ENCODE measurements around the gene TMPRSS12. TPM values are rescaled to one million over a fixed set of nuclear protein-coding genes. Genes with fewer than 3 reads are reported as not detected.
A peak's percentile ranks its signal among the peaks of the same experiment; 100 is the strongest.

The TMPRSS12 gene
- not detected in 2 replicates for total RNA-seq (2016; rRNA removed; fragmentation: Illumina TruSeq; extraction: Trizol)
- total RNA-seq (2016; cell fraction: cytosol; rRNA removed; fragmentation: Illumina TruSeq; extraction: Trizol; ENCODE audit: low read depth), result not detected in 2 replicates
- total RNA-seq (2016; cell fraction: insoluble cytoplasmic fraction; rRNA removed; fragmentation: Illumina TruSeq; extraction: Trizol), result not detected in 2 replicates
- not detected in 2 replicates for total RNA-seq (2016; cell fraction: membrane; rRNA removed; fragmentation: Illumina TruSeq; extraction: Trizol)
- total RNA-seq (2016; cell fraction: nucleus; rRNA removed; fragmentation: Illumina TruSeq; extraction: Trizol), result not detected in 2 replicates
- polyA plus RNA-seq (2011; rRNA removed), result not detected in 2 replicates
- not detected in 2 replicates for polyA plus RNA-seq (2011; cell fraction: cytosol; rRNA removed)
- polyA plus RNA-seq (2011; cell fraction: nucleus; rRNA removed), result not detected in 2 replicates
- not detected in 2 replicates for polyA plus RNA-seq (2012)
- polyA plus RNA-seq (2016; cell fraction: cytosol; fragmentation: Illumina TruSeq; extraction: Trizol; ENCODE audit: low read depth), result not detected in 2 replicates
- polyA plus RNA-seq (2016; cell fraction: insoluble cytoplasmic fraction; fragmentation: Illumina TruSeq; extraction: Trizol; ENCODE audit: low read depth), result not detected in 2 replicates
- not detected in 2 replicates for polyA plus RNA-seq (2016; cell fraction: membrane; fragmentation: Illumina TruSeq; extraction: Trizol; ENCODE audit: low read depth)
- polyA plus RNA-seq (2016; cell fraction: nucleus; fragmentation: Illumina TruSeq; extraction: Trizol; ENCODE audit: insufficient read depth, low read depth), result not detected in 2 replicates
- polyA minus RNA-seq (2011; rRNA and poly(A)+ RNA removed; ENCODE audit: low replicate concordance), result not detected in 2 replicates
- not detected in 2 replicates for polyA minus RNA-seq (2011; cell fraction: cytosol; rRNA and poly(A)+ RNA removed)
- polyA minus RNA-seq (2011; cell fraction: nucleus; rRNA and poly(A)+ RNA removed), result not detected in 2 replicates
- Bru-seq, nascent RNA, result percentile 5 among the genes with signal in this experiment
- percentile 5 among the genes with signal in this experiment for BruChase-seq, experiment 1, labeled RNA remaining after a 6-hour chase
- BruChase-seq, experiment 2, labeled RNA remaining after a 2-hour chase, result not detected
- long read RNA-seq, experiment 1, result 0 reads
- long read RNA-seq, experiment 2, result 0 reads

GRCh38 chr12:50842637-50843493, at the start of gene TMPRSS12:
Gene TMPRSS12, plus strand, starts transcription at chr12:50842926. Its CDS starts 39 bp downstream, at chr12:50842965.
- no peak for DNase-seq (ENCODE audit: low spot score)
- FAIRE-seq, result no peak
- ATAC-seq, result no peak
- no peaks in the 10 kb centered on the region for H3K36me3 ChIP-seq (replicated peaks in 1 of 2; ENCODE audit: control insufficient read depth in 1 of 2, insufficient read depth in 2 of 2, low read length in 2 of 2)
- no peaks in the 10 kb centered on the region for H3K4me1 ChIP-seq (ENCODE audit: insufficient read depth, low read length)
- POLR2A ChIA-PET, result no interaction called here
- H3K4me3 ChIP-seq (replicated peaks in 1 of 3; ENCODE audit: insufficient read depth in 1 of 3, low read depth in 2 of 3, low read length in 3 of 3), result no peak within 1 kb of the TSS
- H3K27ac ChIP-seq (ENCODE audit: extremely low read length, insufficient read depth, low read length), result no peak within 1 kb of the TSS
- no peaks in the 10 kb centered on the region for H3K27me3 ChIP-seq (ENCODE audit: control insufficient read depth in 1 of 2, insufficient read depth in 2 of 2, low read length in 2 of 2)
- no peaks in the 10 kb centered on the region for H3K79me2 ChIP-seq (ENCODE audit: insufficient read depth, low read length)
- in situ Hi-C loops (cut with HindIII; ENCODE audit: extremely low pct_ligation_motif_present, low pct_unique_long_range_greater_than_20kb), result no loop called here
- H2AFZ ChIP-seq (ENCODE audit: low read length), result no peak within 1 kb of the TSS
- H3K9me3 ChIP-seq (ENCODE audit: low read length), result no peaks in the 10 kb centered on the region
- CTCF ChIA-PET (ENCODE audit: low intra/inter-chr PET ratio, low total read pairs), result no interaction called here
- no peaks in the 10 kb centered on the region for H4K20me1 ChIP-seq (ENCODE audit: insufficient read depth, low read length)
- no TSS peak for BruUV-seq (replicated peaks)
- WGBS (ENCODE audit: low lambda C conversion rate), result 72% methylated on average over 26 of the region's 36 CpGs
- no peak within 1 kb of the TSS for H3K4me2 ChIP-seq (ENCODE audit: low read depth, low read length)
- intact Hi-C loops (cut with micrococcal nuclease; ENCODE audit: unreplicated experiment), result no loop called here
- H3K9ac ChIP-seq (ENCODE audit: insufficient read depth, low read depth, low read length), result no peak within 1 kb of the TSS
- TF ChIP-seq RXRA (CRISPR knock-in tag; IDR thresholded peaks at IDR 0.05), result no peak
- TF ChIP-seq ZNF75D (CRISPR knock-in tag; IDR thresholded peaks at IDR 0.05; ENCODE audit: borderline replicate concordance), result no peak
- no peak for TF ChIP-seq JUNB (CRISPR knock-in tag; IDR thresholded peaks at IDR 0.05; ENCODE audit: borderline replicate concordance)
- TF ChIP-seq CEBPB (IDR thresholded peaks at IDR 0.05; ENCODE audit: borderline replicate concordance, low read depth, low read length), result no peak
- no peak for TF ChIP-seq ZNF562 (CRISPR knock-in tag; IDR thresholded peaks at IDR 0.05; ENCODE audit: borderline replicate concordance)
- no peak for TF ChIP-seq SCMH1 (CRISPR knock-in tag; IDR thresholded peaks at IDR 0.05; ENCODE audit: borderline replicate concordance)
- no peak for TF ChIP-seq MED1 (CRISPR knock-in tag; IDR thresholded peaks at IDR 0.05)
- TF ChIP-seq THAP7 (CRISPR knock-in tag; IDR thresholded peaks at IDR 0.05), result no peak
- no peak for TF ChIP-seq ZBED4 (CRISPR knock-in tag; IDR thresholded peaks at IDR 0.05; ENCODE audit: borderline replicate concordance)
- TF ChIP-seq MAFK (conservative IDR thresholded peaks at IDR 0.05 in 1 of 2, IDR thresholded peaks at IDR 0.05 in 1 of 2; ENCODE audit: low read length in 2 of 2), result peak; percentile 18 to 72; a peak in 2 of 4 replicates
- no peak for TF ChIP-seq ZNF710 (CRISPR knock-in tag; IDR thresholded peaks at IDR 0.05; ENCODE audit: borderline replicate concordance)
- peak; percentile 39; the same call in 1 of the 2 replicates for TF ChIP-seq MAFF (IDR thresholded peaks at IDR 0.05; ENCODE audit: low read depth, low read length)
